ENCODE results near the gene GRM7. TPM values are rescaled to one million over a fixed set of nuclear protein-coding genes. Genes with fewer than 3 reads are reported as not detected.

Gene GRM7
- total RNA-seq, 1 experiment from 2014 or later, result 0.28 TPM

DNA sequence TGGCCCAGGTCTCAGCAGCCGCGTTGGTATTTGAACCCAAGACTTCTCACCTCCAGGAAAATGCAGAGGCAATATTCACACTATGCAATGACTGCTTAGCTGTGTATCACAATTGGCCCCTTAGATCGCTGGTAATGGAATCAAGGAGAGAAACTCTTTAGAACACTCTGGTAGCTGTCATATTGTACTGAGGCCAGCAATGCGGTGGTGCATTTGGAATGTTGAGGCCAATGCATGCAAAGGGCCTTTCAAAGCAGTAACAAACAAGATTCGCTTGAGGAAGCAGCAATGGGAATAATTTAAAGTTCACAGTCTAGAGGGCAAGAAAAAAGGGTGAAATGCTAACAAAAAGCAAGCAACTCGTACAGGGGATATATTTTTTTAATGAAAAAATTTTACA, 764.1 kb downstream of the GRM7 start:
- Histone ChIP-seq H4K91ac (ENCODE audit: insufficient read length, low read depth, low read length) (no peak overlapping the region), H3K23ac (ENCODE audit: insufficient read length, low read depth, low read length) (no peak overlapping the region), H3K9ac (ENCODE audit: extremely low read depth, insufficient read length, low read length) (no peak overlapping the region), H3K4me1 (ENCODE audit: insufficient read depth, low read length) (no peaks in the 10 kb centered on the region), H2AK5ac (ENCODE audit: insufficient read length, low read length) (no peak overlapping the region), H3K9me3 (ENCODE audit: control insufficient read depth, low read depth, low read length) (no peaks in the 10 kb centered on the region), H2BK15ac (ENCODE audit: low read depth, low read length) (no peak overlapping the region), H3K4ac (ENCODE audit: low read depth, low read length) (no peak overlapping the region), H2BK12ac (ENCODE audit: insufficient read length, low read depth, low read length) (no peak overlapping the region), H2AFZ (ENCODE audit: low read length) (no peak overlapping the region), H2BK5ac (ENCODE audit: insufficient read length, low read length) (no peak overlapping the region), H4K5ac (ENCODE audit: insufficient read length, low read depth, low read length) (no peak overlapping the region), H3K4me2 (ENCODE audit: insufficient read depth, insufficient read length, low read length) (no peak overlapping the region), H4K20me1 (ENCODE audit: control insufficient read depth, insufficient read depth, insufficient read length) (no peaks in the 10 kb centered on the region), H3K18ac (ENCODE audit: insufficient read length, low read depth, low read length) (no peak overlapping the region), H3K14ac (ENCODE audit: insufficient read depth, low read length) (no peak overlapping the region), H3T11ph (ENCODE audit: low read length) (no peak overlapping the region), H3K56ac (ENCODE audit: insufficient read length, low read depth, low read length) (no peak overlapping the region), H2BK20ac (ENCODE audit: low read depth, low read length, poor library complexity, severe bottlenecking) (no peak overlapping the region), H3K79me1 (ENCODE audit: insufficient read depth, low read depth, low read length, poor library complexity, severe bottlenecking) (no peaks in the 10 kb centered on the region), H3K27ac (ENCODE audit: insufficient read length, low read depth, low read length) (no peak overlapping the region), H4K8ac (replicated peaks; ENCODE audit: insufficient read length, low read depth, low read length) (no peak overlapping the region), H3K27me3 (ENCODE audit: insufficient read depth, low read length) (no peaks in the 10 kb centered on the region), H2BK120ac (ENCODE audit: low read depth, low read length, poor library complexity, severe bottlenecking) (no peak overlapping the region), H3K79me2 (ENCODE audit: insufficient read depth, low read length) (no peaks in the 10 kb centered on the region), H3K23me2 (ENCODE audit: insufficient read length, low read depth, low read length, poor library complexity, severe bottlenecking) (no peaks in the 10 kb centered on the region)
- peaks cover 6 to 7% of the 10 kb centered on the region in 2 experiments for H3K4me1 Mint-ChIP-seq
- H3K4me3 Mint-ChIP-seq, result no peak overlapping the region
- no peak for DNase-seq
- no peaks in the 10 kb centered on the region for H3K9me3 Mint-ChIP-seq
- no CpG with 5 or more reads among the region's 6 CpGs for WGBS (ENCODE audit: extremely low coverage, insufficient read length, low lambda C conversion rate)
- H3K36me3 Mint-ChIP-seq (ENCODE audit: insufficient read depth in 1 of 3, low read depth in 3 of 3), result no peaks in the 10 kb centered on the region
- TF ChIP-seq, protein P1, sequence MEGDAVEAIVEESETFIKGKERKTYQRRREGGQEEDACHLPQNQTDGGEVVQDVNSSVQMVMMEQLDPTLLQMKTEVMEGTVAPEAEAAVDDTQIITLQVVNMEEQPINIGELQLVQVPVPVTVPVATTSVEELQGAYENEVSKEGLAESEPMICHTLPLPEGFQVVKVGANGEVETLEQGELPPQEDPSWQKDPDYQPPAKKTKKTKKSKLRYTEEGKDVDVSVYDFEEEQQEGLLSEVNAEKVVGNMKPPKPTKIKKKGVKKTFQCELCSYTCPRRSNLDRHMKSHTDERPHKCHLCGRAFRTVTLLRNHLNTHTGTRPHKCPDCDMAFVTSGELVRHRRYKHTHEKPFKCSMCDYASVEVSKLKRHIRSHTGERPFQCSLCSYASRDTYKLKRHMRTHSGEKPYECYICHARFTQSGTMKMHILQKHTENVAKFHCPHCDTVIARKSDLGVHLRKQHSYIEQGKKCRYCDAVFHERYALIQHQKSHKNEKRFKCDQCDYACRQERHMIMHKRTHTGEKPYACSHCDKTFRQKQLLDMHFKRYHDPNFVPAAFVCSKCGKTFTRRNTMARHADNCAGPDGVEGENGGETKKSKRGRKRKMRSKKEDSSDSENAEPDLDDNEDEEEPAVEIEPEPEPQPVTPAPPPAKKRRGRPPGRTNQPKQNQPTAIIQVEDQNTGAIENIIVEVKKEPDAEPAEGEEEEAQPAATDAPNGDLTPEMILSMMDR (conservative IDR thresholded peaks at IDR 0.05), result no peak
- H3K27me3 Mint-ChIP-seq (ENCODE audit: low read depth), result no peaks in the 10 kb centered on the region
- no peak overlapping the region; a peak in 1 of 7 replicates for H3K27ac Mint-ChIP-seq
